ENCODE results near the gene PCNX2.

DNA sequence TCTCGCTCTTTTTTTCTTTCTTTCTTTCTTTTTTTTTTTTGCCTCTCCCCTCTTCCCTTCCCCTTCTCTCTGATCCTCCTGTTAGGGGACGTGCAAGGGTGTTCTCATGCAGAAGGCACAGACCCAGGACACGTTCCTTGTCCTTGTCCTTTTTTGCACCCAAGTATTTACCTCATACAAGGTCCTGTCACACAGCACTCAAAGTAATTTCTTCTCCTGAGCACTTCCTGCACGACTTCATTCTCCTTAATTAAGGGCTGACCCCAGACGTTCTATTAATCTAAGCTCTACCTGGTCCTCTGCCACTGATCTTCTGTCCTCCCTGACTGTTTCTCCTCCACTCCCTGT lies 424 bp upstream of the PCNX2 start:
- TF ChIP-seq POLR2AphosphoS5 (IDR thresholded peaks at IDR 0.05; ENCODE audit: low read depth), result no peak
- TF ChIP-seq, protein P1, sequence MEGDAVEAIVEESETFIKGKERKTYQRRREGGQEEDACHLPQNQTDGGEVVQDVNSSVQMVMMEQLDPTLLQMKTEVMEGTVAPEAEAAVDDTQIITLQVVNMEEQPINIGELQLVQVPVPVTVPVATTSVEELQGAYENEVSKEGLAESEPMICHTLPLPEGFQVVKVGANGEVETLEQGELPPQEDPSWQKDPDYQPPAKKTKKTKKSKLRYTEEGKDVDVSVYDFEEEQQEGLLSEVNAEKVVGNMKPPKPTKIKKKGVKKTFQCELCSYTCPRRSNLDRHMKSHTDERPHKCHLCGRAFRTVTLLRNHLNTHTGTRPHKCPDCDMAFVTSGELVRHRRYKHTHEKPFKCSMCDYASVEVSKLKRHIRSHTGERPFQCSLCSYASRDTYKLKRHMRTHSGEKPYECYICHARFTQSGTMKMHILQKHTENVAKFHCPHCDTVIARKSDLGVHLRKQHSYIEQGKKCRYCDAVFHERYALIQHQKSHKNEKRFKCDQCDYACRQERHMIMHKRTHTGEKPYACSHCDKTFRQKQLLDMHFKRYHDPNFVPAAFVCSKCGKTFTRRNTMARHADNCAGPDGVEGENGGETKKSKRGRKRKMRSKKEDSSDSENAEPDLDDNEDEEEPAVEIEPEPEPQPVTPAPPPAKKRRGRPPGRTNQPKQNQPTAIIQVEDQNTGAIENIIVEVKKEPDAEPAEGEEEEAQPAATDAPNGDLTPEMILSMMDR (conservative IDR thresholded peaks at IDR 0.05; ENCODE audit: low read depth in 2 of 2), result no peak
- no peak for TF ChIP-seq EZH2phosphoT487 (IDR thresholded peaks at IDR 0.05; ENCODE audit: unreplicated experiment)
- TF ChIP-seq EZH2 (IDR thresholded peaks at IDR 0.05; ENCODE audit: low read depth, unreplicated experiment), result no peak
